Measurements from ENCODE around the gene PIP.
"Not testable (repeated sequence)": the region's sequence is repeated elsewhere in the genome, so short reads cannot be mapped to it uniquely, and the experiment has no call there.

PIP gene

GRCh38 chr7:143177374-143178119, 45.7 kb downstream of the PIP start:
- no peak overlapping the region for H3K4me3 ChIP-seq (ENCODE audit: low read depth, low read length)
- no peak overlapping the region for H3K27ac ChIP-seq (ENCODE audit: low read depth, low read length)
- H3K36me3 ChIP-seq (ENCODE audit: control insufficient read depth, insufficient read depth, low read length), result no peaks in the 10 kb centered on the region
- no peaks in the 10 kb centered on the region for H3K4me1 ChIP-seq (ENCODE audit: control insufficient read depth, insufficient read depth, low read length)
- no peak overlapping the region for H3K9ac ChIP-seq (ENCODE audit: low read length)
- H3K27me3 ChIP-seq (ENCODE audit: control insufficient read depth, insufficient read depth, low read length), result no peaks in the 10 kb centered on the region
- H3K9me3 ChIP-seq (ENCODE audit: control insufficient read depth, insufficient read depth, low read depth, low read length), result peaks cover 11% of the 10 kb centered on the region; the same call in 1 of the 2 replicates

- not testable (repeated sequence) for H3K27me3 ChIP-seq (ENCODE audit: control insufficient read depth, insufficient read depth, low read length); H3K36me3 ChIP-seq (ENCODE audit: control insufficient read depth, insufficient read depth, low read length); H3K27ac ChIP-seq (ENCODE audit: low read depth, low read length); H3K4me1 ChIP-seq (ENCODE audit: control insufficient read depth, insufficient read depth, low read length); H3K4me3 ChIP-seq (ENCODE audit: low read depth, low read length); H3K9ac ChIP-seq (ENCODE audit: low read length)
- H3K9me3 ChIP-seq (ENCODE audit: control insufficient read depth, insufficient read depth, low read depth, low read length), result peaks cover 11% of the 10 kb centered on the region; the same call in 1 of the 2 replicates
Observed at GRCh38 chr7:143180771-143181170, 48.9 kb downstream of the PIP start.

GRCh38 chr7:143181349-143181748, 49.5 kb downstream of the PIP start:
- H3K4me3 ChIP-seq (ENCODE audit: low read depth, low read length), result no peak overlapping the region
- no peak overlapping the region for H3K27ac ChIP-seq (ENCODE audit: low read depth, low read length)
- no peak overlapping the region for H3K9ac ChIP-seq (ENCODE audit: low read length)

GRCh38 chr7:143183024-143183423, 51.1 kb downstream of the PIP start, which contains the start of gene TAS2R39:
TSS of gene TAS2R39 (plus strand) at chr7:143183419. CDS start at chr7:143183419, 0 bp downstream.
- Histone ChIP-seq H3K9me3 (ENCODE audit: control insufficient read depth, insufficient read depth, low read depth, low read length) (peaks cover 2% of the 10 kb centered on the region; the same call in 1 of the 2 replicates), H3K4me1 (ENCODE audit: control insufficient read depth, insufficient read depth, low read length) (0 out of 2 replicates have a peak, but pooled peaks cover 5% of the 10 kb centered on the region), H3K9ac (ENCODE audit: low read length) (no peak within 1 kb of the TSS), H3K27ac (ENCODE audit: low read depth, low read length) (no peak within 1 kb of the TSS), H3K27me3 (ENCODE audit: control insufficient read depth, insufficient read depth, low read length) (no peaks in the 10 kb centered on the region), H3K4me3 (ENCODE audit: low read depth, low read length) (no peak within 1 kb of the TSS), H3K36me3 (ENCODE audit: control insufficient read depth, insufficient read depth, low read length) (no peaks in the 10 kb centered on the region)

More at GRCh38 chr7:143181349-143181748, 49.5 kb downstream of the PIP start:
- Histone ChIP-seq H3K9me3 (ENCODE audit: control insufficient read depth, insufficient read depth, low read depth, low read length) (peaks cover 11% of the 10 kb centered on the region; the same call in 1 of the 2 replicates), H3K4me1 (ENCODE audit: control insufficient read depth, insufficient read depth, low read length) (0 out of 2 replicates have a peak, but pooled peaks cover 5% of the 10 kb centered on the region), H3K36me3 (ENCODE audit: control insufficient read depth, insufficient read depth, low read length) (no peaks in the 10 kb centered on the region), H3K27me3 (ENCODE audit: control insufficient read depth, insufficient read depth, low read length) (no peaks in the 10 kb centered on the region)

GRCh38 chr7:143185551-143185950, 53.7 kb downstream of the PIP start:
- Histone ChIP-seq H3K9ac (ENCODE audit: low read length) (no peak overlapping the region), H3K4me3 (ENCODE audit: low read depth, low read length) (no peak overlapping the region), H3K9me3 (ENCODE audit: control insufficient read depth, insufficient read depth, low read depth, low read length) (no peaks in the 10 kb centered on the region), H3K4me1 (ENCODE audit: control insufficient read depth, insufficient read depth, low read length) (peaks cover 10% of the 10 kb centered on the region), H3K27me3 (ENCODE audit: control insufficient read depth, insufficient read depth, low read length) (no peaks in the 10 kb centered on the region), H3K36me3 (ENCODE audit: control insufficient read depth, insufficient read depth, low read length) (no peaks in the 10 kb centered on the region), H3K27ac (ENCODE audit: low read depth, low read length) (no peak overlapping the region)

- no peaks in the 10 kb centered on the region for H3K27me3 ChIP-seq (ENCODE audit: control insufficient read depth, insufficient read depth, low read length)
- no peak overlapping the region for H3K27ac ChIP-seq (ENCODE audit: low read depth, low read length)
- no peaks in the 10 kb centered on the region for H3K9me3 ChIP-seq (ENCODE audit: control insufficient read depth, insufficient read depth, low read depth, low read length)
- no peak overlapping the region for H3K4me3 ChIP-seq (ENCODE audit: low read depth, low read length)
- H3K36me3 ChIP-seq (ENCODE audit: control insufficient read depth, insufficient read depth, low read length), result no peaks in the 10 kb centered on the region
- peaks cover 10% of the 10 kb centered on the region for H3K4me1 ChIP-seq (ENCODE audit: control insufficient read depth, insufficient read depth, low read length)
- no peak overlapping the region for H3K9ac ChIP-seq (ENCODE audit: low read length)
Observed at GRCh38 chr7:143188994-143189393, 57.1 kb downstream of the PIP start.
